NK-92 (cell line): ENCODE measurements around the gene GIPR.

Source experiments
- DNase-seq: peaks from one replicate; lab custom pipeline; 2025; ENCODE audit not compliant: unreplicated experiment; lab: John Stamatoyannopoulos, UW

Gene GIPR

GRCh38 chr19:45730368-45731288 is 62.6 kb downstream of the GIPR start, which contains the start of gene FBXO46:
Gene FBXO46, minus strand, starts transcription at chr19:45730896. Its CDS starts 17,401 bp downstream, at chr19:45713495.
- DNase-seq: peak; percentile 53
